ENCODE results near the gene LAMA2. TPM values are rescaled to one million over a fixed set of nuclear protein-coding genes. Genes with fewer than 3 reads are reported as not detected.

Gene LAMA2
- total RNA-seq, 1 donor from 2014 or later: 1.9 TPM

- no peak for DNase-seq (ENCODE audit: low spot score)
- no peaks in the 10 kb centered on the region for H3K9me3 Mint-ChIP-seq (ENCODE audit: low read depth)
- no peaks in the 10 kb centered on the region for H3K36me3 Mint-ChIP-seq (ENCODE audit: low read depth)
- no peak overlapping the region for H3K27ac Mint-ChIP-seq (ENCODE audit: unreplicated experiment)
- no peak overlapping the region for H3K4me3 Mint-ChIP-seq (ENCODE audit: unreplicated experiment)
- TF ChIP-seq, protein P1, sequence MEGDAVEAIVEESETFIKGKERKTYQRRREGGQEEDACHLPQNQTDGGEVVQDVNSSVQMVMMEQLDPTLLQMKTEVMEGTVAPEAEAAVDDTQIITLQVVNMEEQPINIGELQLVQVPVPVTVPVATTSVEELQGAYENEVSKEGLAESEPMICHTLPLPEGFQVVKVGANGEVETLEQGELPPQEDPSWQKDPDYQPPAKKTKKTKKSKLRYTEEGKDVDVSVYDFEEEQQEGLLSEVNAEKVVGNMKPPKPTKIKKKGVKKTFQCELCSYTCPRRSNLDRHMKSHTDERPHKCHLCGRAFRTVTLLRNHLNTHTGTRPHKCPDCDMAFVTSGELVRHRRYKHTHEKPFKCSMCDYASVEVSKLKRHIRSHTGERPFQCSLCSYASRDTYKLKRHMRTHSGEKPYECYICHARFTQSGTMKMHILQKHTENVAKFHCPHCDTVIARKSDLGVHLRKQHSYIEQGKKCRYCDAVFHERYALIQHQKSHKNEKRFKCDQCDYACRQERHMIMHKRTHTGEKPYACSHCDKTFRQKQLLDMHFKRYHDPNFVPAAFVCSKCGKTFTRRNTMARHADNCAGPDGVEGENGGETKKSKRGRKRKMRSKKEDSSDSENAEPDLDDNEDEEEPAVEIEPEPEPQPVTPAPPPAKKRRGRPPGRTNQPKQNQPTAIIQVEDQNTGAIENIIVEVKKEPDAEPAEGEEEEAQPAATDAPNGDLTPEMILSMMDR (IDR thresholded peaks at IDR 0.05): no peak
- no peaks in the 10 kb centered on the region for H3K4me1 Mint-ChIP-seq (ENCODE audit: low read depth)
- H3K27me3 Mint-ChIP-seq (ENCODE audit: low read depth): peaks cover 12% of the 10 kb centered on the region
Observed at GRCh38 chr6:129033180-129033579, 150.2 kb downstream of the LAMA2 start.

- H3K9me3 Mint-ChIP-seq (ENCODE audit: low read depth): no peaks in the 10 kb centered on the region
- peaks cover 14% of the 10 kb centered on the region for H3K27me3 Mint-ChIP-seq (ENCODE audit: low read depth)
- no peaks in the 10 kb centered on the region for H3K36me3 Mint-ChIP-seq (ENCODE audit: low read depth)
- TF ChIP-seq, protein P1 (IDR thresholded peaks at IDR 0.05): no peak
- DNase-seq (ENCODE audit: low spot score): no peak
- no peak overlapping the region for H3K27ac Mint-ChIP-seq (ENCODE audit: unreplicated experiment)
- no peak overlapping the region for H3K4me3 Mint-ChIP-seq (ENCODE audit: unreplicated experiment)
- no peaks in the 10 kb centered on the region for H3K4me1 Mint-ChIP-seq (ENCODE audit: low read depth)
Observed at GRCh38 chr6:129033581-129033980, 150.6 kb downstream of the LAMA2 start.

DNA sequence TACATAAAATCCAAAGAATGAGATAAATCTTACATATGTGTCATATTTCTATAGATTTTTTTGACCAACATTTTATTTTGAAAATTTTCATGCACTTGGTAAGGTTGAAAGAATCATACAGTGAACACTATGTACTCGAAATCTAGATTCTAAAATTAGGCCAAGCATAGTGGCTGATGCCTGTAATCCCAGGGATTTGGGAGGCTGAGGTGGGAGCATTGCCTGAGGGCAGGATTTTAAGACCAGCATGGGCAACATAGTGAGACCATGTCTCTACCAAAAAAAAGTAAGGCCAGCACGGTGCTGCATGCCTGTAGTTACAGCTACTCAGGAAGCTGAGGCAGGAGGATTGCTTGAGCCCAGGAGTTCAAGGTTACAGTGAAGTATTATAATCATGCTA, 158.6 kb downstream of the LAMA2 start:
- Mint-ChIP-seq H3K9me3 (ENCODE audit: low read depth) (peaks cover 6% of the 10 kb centered on the region), H3K4me1 (ENCODE audit: low read depth) (no peaks in the 10 kb centered on the region), H3K36me3 (ENCODE audit: low read depth) (no peaks in the 10 kb centered on the region), H3K27ac (ENCODE audit: unreplicated experiment) (no peak overlapping the region), H3K4me3 (ENCODE audit: unreplicated experiment) (no peak overlapping the region), H3K27me3 (ENCODE audit: low read depth) (peaks cover 9% of the 10 kb centered on the region)
- DNase-seq (ENCODE audit: low spot score): no peak
- TF ChIP-seq, protein P1 (IDR thresholded peaks at IDR 0.05): no peak

DNA sequence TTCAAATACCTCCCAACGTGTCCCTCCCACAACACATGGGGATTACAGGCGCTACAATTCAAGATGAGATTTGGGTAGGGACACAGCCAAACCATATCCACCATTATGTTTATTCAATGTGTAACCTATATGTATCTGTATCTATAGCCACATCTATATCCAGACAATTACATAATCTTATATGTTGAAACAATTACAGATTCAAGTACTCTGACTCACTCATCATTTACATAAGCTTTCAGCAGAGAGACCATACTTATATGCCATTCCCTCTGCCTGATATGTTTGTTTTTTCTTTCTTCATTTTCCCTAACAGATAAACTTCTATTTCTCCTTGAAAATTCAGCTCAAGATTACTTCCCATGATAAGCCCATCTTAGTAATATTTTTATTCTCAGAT, 163.6 kb downstream of the LAMA2 start:
- TF ChIP-seq, protein P1 (IDR thresholded peaks at IDR 0.05): no peak
- H3K4me3 Mint-ChIP-seq (ENCODE audit: unreplicated experiment): no peak overlapping the region
- no peaks in the 10 kb centered on the region for H3K4me1 Mint-ChIP-seq (ENCODE audit: low read depth)
- no peak for DNase-seq (ENCODE audit: low spot score)
- no peaks in the 10 kb centered on the region for H3K27me3 Mint-ChIP-seq (ENCODE audit: low read depth)
- H3K36me3 Mint-ChIP-seq (ENCODE audit: low read depth): no peaks in the 10 kb centered on the region
- H3K9me3 Mint-ChIP-seq (ENCODE audit: low read depth): peaks cover 6% of the 10 kb centered on the region
- H3K27ac Mint-ChIP-seq (ENCODE audit: unreplicated experiment): no peak overlapping the region

DNA sequence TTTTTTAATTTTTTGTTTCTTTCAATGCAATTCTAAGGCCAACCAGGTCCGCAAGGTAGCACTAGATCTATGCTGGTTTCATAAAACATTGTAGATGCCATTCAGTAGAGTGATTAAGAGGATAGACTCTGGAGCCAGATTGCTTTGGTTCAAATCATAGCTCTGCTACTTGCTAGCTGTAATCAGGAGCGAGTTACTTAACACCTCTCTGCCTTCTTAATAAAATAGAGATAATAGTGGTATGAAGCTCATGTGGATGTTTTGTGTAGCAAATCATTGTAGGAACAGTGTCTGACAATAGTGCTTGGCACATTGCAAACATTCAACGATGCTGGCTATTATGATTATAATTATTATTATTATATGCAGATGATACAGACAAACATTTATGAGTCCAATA, 164.9 kb downstream of the LAMA2 start:
- Mint-ChIP-seq H3K27me3 (ENCODE audit: low read depth) (no peaks in the 10 kb centered on the region), H3K27ac (ENCODE audit: unreplicated experiment) (no peak overlapping the region), H3K36me3 (ENCODE audit: low read depth) (no peaks in the 10 kb centered on the region), H3K9me3 (ENCODE audit: low read depth) (peaks cover 6% of the 10 kb centered on the region), H3K4me1 (ENCODE audit: low read depth) (no peaks in the 10 kb centered on the region), H3K4me3 (ENCODE audit: unreplicated experiment) (no peak overlapping the region)
- DNase-seq (ENCODE audit: low spot score): no peak
- TF ChIP-seq, protein P1 (IDR thresholded peaks at IDR 0.05): no peak

Measured in chondrocyte (in vitro differentiated cells).